ENCODE data around the gene ARIH2.

ARIH2 gene

DNA sequence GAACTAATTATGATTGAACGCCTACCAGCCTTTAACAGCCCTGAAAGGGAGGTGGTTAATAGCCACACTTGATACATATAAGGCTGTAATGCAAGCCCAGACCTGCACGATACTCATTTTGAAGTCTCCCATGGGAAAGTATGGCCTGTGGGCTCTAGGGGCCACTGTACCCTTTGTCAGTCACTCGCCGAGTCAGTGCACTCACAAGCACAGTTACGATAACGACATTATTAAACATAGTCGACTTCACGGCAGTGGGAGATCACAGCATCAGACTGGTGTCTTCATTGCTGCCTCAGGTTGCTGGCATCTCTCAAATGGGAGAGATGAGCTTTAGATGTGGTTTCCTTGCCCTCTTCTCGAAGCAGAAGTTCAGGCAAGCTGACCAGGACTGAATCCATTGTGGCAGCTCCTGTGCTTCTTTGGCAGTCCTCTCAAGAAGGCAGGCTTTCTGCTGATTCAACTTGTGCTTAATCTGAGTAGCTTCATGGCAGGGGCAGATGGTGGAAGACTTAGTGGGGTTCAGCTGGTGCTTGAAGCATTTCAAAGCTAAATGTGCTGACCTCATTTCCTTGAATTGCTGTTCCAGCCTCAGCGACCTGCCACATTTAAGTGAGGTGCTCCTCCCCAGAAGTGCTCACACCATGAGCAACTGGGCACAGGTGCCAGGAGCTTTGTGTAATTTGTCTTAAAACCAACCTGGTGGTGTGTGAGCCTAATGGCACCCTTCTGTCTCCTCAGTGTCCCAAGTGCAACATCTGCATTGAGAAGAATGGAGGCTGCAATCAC, 55.6 kb downstream of the ARIH2 start:
- no peak for DNase-seq

DNA sequence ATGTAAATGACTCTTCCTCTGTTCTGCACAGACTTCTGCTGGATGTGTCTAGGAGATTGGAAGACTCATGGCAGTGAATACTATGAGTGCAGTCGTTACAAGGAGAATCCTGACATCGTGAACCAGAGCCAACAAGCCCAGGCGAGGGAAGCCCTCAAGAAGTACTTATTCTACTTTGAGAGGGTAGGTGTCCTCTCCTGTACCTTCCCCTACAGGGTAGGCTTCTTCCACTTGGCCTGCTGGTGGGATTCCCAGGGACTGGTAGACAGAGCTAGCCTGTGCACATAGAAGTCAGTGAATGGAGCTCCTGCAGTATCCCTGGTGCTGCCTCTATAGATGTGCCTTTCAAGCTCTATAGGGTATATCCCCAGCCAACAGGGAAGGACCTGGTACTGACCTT, 60.8 kb downstream of the ARIH2 start:
- no peak for DNase-seq

DNA sequence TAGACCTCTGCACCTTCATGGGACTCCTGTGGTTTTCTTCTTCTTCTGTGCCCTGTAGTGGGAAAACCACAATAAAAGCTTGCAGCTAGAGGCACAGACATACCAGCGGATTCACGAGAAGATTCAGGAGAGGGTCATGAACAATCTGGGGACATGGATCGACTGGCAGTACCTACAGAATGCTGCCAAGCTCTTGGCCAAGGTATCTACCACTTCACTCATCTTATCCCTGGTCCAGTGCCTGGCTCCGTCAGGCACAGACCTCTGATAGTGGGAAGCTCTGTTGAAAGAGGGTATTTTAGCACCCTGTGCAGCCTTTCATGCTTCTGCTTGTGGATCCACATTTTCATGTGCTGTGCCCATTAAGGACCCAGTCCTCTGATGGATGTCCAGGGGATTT, 61.7 kb downstream of the ARIH2 start:
- DNase-seq = no peak

DNA sequence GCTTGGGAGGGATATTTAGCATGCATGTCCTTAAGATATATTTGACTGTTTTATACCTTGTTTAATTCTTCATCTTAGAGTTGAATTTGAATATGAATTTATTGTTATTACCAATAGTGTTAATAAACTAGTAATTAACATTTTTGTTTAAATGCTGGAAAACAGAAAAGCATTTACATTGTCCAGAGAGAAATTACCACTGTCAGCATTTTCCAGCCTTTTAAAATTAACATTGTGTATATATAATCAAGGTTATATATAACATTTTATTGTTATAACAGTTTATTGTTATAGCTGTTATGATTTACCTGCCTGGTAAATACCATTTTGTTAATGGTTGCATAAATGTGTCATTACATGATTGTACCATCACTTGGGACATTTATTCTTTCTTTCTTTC, 63.4 kb downstream of the ARIH2 start:
- DNase-seq = no peak

DNA sequence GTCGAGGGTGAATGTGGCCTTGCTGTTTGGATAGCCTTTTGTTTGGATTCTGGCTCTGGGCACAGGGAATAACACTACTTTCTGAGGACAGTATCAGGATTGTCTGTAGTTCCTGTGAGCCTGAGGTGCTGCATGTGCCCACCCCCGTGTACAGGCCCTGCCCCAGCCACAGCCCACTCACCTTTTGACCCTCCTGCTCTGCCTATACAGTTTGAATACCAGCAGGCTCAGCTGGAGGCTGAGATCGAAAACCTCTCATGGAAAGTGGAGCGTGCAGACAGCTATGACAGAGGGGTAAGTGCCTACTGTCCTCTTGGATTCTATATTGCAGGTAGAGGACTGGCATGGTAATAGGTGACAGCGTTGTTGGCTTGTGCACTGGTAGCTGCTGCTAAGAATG, 64.0 kb downstream of the ARIH2 start:
- no peak for DNase-seq

DNA sequence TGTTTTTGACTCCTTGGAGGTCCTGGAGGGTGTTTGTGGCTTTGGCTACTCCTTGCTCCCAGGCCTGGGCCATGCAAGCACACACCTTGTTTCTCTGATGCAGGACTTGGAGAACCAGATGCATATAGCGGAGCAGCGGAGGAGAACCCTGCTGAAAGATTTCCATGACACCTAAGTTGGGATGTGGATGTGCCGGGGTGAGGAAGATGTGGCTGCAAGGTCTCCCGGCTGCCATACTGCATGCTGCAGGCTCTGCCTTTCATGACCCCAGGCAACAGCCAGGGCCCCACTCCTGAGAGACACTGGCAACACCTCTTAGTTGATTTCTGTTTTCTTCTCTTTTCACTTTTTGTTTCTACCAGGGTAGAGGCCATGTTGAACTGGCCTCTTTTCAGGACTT, 64.5 kb downstream of the ARIH2 start:
- no peak for DNase-seq

DNA sequence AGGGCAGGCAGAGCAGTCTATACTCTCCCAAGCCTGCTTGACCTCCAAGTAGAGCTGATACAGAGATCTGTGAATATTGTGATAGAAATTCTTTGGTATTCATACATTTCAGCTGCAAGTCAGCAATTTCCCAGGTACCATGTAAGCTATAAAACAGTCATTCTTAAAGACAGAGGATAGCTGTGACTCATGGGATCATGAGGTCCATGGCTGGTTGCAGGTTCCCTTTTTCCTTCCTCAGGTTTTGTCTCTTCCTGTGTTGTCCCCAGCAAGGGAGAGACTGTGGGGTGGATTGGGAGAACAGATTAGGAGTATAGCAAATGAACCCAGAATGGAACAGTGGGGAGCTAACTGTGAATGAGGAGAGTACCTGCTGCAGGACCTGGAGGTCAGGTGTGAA, 66.0 kb downstream of the ARIH2 start:
- DNase-seq = no peak

DNA sequence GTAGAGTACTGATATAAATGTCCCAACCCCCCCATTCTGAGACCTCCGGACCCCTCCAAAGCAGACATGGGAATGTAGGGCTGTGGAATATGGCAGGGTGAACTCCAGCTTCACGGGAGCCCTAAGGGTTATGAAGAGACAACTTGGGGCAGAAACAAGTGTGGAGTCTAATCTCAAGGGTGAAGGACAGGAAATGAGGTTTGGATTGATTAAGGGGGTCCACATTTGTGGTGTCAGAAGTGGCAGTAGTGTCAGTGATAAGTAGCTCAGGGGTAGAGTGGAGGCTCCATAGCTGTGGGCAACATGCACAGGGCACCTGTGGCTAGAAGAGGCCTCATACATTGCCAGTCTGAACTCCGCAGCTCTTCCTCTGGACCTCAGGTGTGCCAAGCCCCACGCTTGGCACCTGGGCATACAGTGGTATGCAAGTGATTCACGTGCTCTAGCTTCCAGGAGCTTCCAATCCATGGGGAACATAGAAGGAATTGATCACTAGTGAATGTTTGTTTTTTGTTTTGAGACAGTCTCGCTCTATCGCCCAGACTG, 67.3 kb downstream of the ARIH2 start:
- DNase-seq = no peak

DNA sequence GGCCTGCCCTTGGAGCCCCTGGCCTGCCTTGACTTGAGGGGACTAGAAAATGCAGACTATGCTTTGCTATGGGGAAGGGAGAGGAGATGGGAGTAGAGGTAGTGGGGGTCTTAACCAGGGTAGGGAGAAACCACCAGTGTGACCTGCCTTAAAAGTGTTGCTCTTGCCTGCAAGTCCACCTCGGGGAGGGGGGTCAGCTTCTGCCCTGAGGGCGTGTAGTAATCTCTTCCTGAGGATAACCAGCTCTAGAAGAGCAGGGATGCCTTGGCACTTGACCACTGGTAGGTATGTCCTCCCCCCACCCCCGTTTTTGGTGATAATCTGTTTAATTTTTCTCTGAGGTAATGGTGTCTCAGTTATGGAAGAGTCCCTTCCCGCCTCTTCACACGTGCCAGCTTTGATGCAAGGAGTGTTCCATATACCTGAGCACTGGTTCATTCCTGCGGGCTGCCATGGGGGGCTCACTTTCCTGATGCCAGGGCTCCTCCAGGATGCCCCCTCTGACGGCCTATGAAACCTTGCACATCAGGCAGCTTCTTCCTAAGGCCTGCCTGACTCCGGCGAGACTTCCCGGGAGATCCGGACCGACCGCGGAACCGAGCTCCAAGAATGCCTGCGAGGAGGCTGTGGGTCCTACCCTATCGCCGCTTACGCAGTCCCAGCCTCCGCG, 70.6 kb downstream of the ARIH2 start:
- DNase-seq = no peak

DNA sequence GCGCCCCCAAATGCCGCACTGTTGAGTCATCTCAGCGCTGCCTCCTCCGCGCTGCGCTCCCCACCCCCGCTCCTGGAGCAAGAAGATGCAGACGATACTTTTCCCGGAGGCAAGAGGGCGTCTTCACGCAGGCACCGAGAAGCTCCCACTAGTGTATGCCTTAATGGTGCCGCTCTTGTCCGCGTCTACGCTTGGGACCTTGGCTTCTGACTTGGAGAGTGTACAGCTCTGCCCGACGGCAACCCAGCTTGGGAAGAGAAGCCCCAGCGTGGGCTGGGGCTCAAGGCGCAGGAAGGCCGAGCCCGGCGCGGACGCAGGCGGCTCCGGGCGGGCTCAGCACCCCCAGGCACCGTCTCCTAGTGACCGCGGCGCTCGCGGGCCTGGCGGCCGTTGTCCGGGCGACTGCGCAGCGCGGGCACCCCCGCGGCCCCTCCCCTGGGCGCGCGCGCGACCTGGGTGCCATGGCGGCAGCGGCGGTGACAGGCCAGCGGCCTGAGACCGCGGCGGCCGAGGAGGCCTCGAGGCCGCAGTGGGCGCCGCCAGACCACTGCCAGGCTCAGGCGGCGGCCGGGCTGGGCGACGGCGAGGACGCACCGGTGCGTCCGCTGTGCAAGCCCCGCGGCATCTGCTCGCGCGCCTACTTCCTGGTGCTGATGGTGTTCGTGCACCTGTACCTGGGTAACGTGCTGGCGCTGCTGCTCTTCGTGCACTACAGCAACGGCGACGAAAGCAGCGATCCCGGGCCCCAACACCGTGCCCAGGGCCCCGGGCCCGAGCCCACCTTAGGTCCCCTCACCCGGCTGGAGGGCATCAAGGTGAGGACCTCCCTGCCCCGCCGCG, 71.4 kb downstream of the ARIH2 start, which contains the start of gene P4HTM:
Gene P4HTM, plus strand, starts transcription at position 446 of the 840 bp plus-strand sequence. Its CDS starts 16 bp downstream, at position 462.
- peak; percentile 84 for DNase-seq

DNA sequence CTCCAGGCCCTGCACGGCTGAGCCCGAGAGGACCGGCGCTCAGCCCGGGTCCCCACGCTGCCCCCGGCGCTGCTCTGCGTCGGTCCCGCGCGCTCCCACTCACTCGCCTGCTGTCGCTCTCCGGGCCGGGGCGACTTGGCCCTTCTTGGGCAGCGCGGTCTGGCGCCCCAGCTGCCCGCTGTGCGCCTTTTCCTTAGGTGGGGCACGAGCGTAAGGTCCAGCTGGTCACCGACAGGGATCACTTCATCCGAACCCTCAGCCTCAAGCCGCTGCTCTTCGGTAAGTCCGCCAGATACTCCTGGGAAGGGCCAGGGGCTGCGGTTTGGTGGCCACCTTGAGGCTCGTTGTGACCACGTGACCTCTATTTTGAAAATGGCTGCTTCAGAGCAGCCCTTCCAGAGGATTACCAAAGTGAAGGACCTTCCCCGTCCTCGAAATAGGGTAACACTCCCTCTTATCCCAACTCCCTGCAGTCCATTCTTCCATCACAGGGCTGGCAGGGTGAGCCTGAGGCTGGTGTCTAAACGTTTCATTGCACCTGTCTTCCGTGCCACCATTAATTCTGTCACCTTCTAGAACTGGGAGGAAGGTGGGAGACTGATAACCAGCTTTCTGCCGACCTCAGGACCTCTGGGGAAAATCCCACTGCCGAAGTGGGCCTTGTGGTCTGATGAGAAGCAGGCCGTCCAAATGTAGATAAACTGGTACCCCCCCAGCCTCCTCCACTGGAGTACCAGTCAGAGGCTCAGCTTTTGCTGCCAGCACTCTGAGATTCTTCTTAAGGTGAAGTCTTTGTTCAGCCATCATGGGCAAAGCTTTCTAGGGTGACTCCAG, 72.2 kb downstream of the ARIH2 start:
- DNase-seq = peak; percentile 51

DNA sequence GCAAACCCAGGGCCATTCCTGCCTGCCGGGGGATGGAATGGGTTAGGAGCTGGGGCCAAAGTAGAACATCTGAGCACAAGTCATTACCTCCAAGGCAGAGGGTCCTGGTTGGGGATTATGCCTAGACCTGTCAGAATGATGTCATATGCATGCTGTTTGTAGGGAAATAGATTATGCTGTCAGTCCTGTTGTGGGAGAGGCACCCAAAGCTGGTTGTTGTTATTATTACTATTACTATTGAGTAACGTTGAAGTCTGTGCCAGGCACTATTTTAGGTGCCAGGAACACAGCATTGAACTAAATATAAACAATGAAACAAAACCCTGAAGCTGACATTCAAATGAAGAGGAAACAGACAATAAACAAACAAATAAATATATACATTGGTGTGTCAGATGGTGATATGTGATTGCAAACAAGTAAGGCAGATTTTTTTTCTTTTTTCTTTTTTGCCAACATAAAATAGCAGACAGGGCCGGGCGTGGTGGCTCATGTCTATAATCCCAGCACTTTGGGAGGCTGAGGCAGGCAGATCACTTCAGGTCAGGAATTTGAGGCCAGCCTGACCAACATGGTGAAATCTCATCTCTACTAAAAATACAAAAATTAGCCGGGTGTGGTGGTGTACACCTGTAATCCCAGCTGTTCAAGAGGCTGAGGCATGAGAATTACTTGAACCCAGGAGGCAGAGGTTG, 73.4 kb downstream of the ARIH2 start:
- DNase-seq = no peak

DNA sequence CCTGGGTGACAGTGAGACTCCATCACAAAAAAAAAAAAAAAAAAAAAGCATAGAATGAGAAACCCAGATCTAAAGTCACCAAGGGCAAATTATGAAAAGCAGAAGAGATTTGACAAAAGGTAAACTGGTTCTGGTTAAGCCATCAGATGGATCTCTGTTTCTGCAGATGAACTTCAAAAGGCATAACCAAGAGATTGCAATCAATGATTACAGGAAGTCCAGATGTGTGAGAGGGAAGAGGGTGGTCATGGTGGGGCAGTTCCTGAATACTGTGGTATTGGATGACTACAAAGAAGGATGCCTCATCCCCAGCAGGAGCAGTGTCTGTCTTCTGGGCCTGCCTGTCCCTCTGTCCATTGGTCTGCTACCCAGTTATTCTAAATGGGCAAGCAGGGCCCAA, 75.2 kb downstream of the ARIH2 start:
- no peak for DNase-seq

DNA sequence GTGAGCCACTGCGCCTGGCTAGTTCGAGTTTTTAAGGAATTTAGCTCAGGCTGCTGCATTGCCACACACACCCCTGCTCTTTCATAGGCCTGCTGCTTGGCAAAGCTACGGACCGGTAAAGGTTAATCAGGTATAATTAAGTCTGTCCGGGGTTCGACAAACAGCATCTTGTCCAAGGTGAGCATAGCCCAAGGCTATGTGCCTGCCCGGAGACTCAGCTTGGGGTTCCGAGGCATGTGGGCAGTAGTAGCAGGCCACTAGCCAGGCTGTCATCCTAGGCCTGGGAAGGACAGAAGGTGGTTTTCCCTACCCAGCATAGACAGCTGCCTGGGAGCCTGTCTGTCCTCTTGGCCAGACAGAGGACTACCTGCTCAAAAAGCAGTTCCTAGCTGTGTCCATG, 78.0 kb downstream of the ARIH2 start:
- DNase-seq = no peak

DNA sequence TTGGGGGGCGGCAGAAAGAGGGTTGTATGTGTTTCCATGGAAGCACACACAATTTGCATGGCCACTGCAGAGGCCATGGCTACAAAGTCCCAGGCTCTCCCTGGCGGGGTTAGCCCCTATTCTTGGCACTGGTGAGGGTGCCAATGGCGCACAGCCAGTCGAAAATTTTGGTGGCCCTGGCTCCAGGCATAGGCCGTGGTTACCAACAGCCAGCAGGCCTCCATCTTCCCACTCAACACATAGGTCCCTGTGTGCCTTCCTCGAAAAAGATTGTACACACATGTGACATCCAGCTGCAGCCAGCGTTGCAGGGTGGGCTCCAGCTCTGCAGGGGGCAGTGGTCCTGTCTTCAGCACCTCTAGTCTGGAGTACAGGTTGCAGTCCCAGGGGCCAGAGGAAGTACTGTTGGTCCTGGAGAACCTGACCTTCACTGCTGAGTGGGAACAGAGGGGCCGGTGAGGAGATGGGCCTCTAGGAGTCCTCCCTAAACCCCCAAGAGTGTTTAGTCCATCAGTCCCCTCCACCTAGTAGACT, 78.5 kb downstream of the ARIH2 start:
- no peak for DNase-seq

DNA sequence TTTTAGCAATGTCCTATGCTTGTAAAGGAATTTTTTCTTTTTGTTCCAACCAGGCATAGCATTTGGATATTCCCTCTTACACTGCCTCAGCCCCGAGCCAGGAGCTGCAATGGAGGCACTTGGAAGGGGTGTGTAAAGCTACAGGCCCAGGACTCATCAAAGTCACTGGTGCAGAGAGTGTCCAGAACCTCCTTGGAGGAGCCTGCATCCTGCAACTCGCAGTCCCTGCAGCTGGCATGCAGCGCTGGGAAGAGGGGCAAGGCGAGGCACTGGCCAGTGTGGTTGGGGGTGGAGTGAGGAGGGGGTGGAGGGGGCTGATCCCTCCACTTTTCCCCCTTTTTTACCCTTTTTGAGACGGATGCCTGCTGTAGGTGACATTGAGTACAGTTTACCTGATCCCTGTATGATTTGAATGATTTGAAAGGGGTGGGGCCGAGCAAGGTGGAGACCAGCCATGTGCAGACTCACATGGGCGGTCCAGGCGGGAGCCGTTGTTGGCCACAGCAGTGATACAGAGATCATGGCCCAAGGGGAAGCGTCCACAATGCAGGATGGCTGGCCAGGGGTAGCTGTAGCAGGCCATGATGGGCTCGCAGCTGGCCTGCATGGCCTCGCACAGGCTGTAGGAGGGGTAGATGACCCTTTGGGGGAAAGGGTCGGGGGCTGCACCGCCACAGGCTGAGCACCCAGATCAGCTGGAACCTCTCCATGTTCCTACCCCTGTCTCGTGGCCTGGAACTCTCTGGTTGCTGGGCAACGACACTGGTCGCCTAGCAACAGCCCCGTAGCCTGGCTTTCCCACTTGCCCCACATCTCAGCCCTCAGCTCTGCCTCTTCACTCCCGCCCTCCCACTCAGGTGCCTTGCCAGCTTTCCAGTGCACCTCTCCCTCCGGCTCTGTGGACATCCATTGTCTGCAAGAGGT, 79.3 kb downstream of the ARIH2 start:
- DNase-seq = no peak

DNA sequence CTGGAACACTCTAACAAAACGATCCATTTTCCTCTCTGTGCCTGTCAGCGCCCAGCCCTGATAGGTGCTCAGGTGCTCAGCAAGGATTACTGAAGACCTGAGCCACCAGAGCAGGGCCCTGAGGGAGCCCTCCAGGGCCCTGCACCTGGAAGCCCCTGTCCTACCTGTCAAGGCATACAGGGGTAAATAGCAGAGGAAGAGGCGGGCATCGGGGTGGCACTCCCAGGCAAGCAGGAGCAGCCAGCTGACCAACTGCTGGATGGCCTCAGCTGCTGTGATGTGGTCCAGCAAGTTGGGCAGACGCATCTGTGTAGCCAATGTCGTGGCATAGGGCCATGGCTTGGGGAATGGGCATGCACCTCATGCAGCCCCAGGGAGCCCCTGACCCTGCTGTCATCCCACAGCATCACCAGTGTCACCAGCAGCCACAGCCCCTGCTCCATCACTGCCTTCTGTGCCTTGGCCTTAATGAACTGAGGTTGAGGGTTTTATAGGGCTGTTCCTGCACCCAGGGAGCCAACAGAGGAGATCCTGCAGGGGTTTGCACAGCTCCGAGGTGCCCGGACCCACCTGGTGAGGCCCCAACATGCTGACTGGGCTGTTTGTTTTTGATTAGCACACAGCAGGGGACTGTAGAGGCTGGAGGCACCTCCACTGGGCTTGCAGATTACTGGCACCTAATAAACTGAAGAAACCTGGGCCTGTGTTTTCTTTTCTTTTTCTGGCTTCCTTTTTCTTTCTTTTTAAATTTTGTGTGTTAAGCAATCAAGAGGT, 80.6 kb downstream of the ARIH2 start:
- DNase-seq = no peak

DNA sequence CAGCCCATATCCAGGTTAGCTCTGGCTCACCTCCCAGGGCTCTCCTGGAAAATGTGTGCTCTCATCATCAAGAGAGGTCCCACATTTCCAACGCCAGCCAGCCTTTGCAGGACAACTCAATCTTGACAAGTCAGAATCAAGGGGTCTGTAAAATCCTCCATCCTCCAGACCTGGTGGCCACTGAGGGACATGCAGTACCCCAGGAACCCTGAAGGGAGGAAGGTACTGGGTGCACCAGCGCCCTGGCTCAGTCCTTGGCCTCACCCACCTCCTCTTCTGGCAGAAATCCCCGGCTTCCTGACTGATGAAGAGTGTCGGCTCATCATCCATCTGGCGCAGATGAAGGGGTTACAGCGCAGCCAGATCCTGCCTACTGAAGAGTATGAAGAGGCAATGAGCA, 82.5 kb downstream of the ARIH2 start:
- no peak for DNase-seq

Measured in activated CD4-positive, alpha-beta T cell treated with anti-CD3 and anti-CD28 coated beads, Interleukin-2, amount 50 U/mL, for 16 hours (primary cell).